MM.1S (cell line): ENCODE results near the gene KRT78.

Source experiments
- DNase-seq: peaks from one replicate; pipeline ENCODE4 v3.0.0-alpha.2; 2015
- H2AFZ ChIP-seq: fragments of 300-600 bp; sonication (generic); 2 replicates; pipeline ENCODE4 v1.6.0; 2016; ENCODE audit warnings: antibody characterized with exemption, low read length
- H3F3A ChIP-seq: fragments of 300-600 bp; sonication (generic); 2 replicates; pipeline ENCODE4 v1.6.1; 2016; ENCODE audit warnings: mild to moderate bottlenecking, antibody characterized with exemption, low read length, moderate library complexity, mixed read lengths; ENCODE audit not compliant: insufficient read depth
- H3K27ac ChIP-seq: fragments of 300-600 bp; sonication (generic); 2 replicates; pipeline ENCODE4 v1.5.1; 2016; ENCODE audit warnings: mild to moderate bottlenecking, low read length
- H3K27me3 ChIP-seq: fragments of 300-600 bp; sonication (generic); replicated peaks from 2 replicates; pipeline ENCODE4 v1.6.0; 2016; ENCODE audit warnings: low read length; ENCODE audit not compliant: insufficient read depth
- H3K36me3 ChIP-seq: fragments of 300-600 bp; sonication (generic); replicated peaks from 2 replicates; pipeline ENCODE4 v1.6.1; 2016; ENCODE audit warnings: mild to moderate bottlenecking, low read length, mixed read lengths; ENCODE audit not compliant: insufficient read depth
- H3K4me1 ChIP-seq: fragments of 300-600 bp; sonication (generic); 2 replicates; pipeline ENCODE4 v1.6.1; 2016; ENCODE audit warnings: low read length, mixed read lengths
- H3K4me2 ChIP-seq: fragments of 300-600 bp; sonication (generic); 2 replicates; pipeline ENCODE4 v1.6.0; 2016; ENCODE audit warnings: low read depth, low read length
- H3K4me3 ChIP-seq: fragments of 300-600 bp; sonication (generic); 2 replicates; pipeline ENCODE4 v1.5.1; 2016; ENCODE audit warnings: low read length, mixed read lengths
- H3K79me2 ChIP-seq: fragments of 300-600 bp; sonication (generic); 2 replicates; pipeline ENCODE4 v1.6.1; 2016; ENCODE audit warnings: mixed run types, low read length, mixed read lengths
- H3K9ac ChIP-seq: fragments of 300-600 bp; sonication (generic); 2 replicates; pipeline ENCODE4 v1.6.1; 2016; ENCODE audit warnings: low read length, mixed read lengths
- H3K9me2 ChIP-seq: fragments of 300-600 bp; sonication (generic); replicated peaks from 2 replicates; pipeline ENCODE4 v1.6.1; 2016; ENCODE audit warnings: mild to moderate bottlenecking, low read length, mixed read lengths; ENCODE audit not compliant: insufficient read depth
- H3K9me3 ChIP-seq: fragments of 300-600 bp; sonication (generic); replicated peaks from 2 replicates; pipeline ENCODE4 v1.6.1; 2016; ENCODE audit warnings: mild to moderate bottlenecking, low read length, mixed read lengths; ENCODE audit not compliant: insufficient read depth
- H4K20me1 ChIP-seq: fragments of 300-600 bp; sonication (generic); 2 replicates; pipeline ENCODE4 v1.6.1; 2016; ENCODE audit warnings: mild to moderate bottlenecking, low read length, moderate library complexity, mixed read lengths; ENCODE audit not compliant: insufficient read depth
- EZH2 ChIP-seq: fragments of 300-600 bp; sonication (generic); optimal IDR thresholded peaks from 2 replicates; pipeline ENCODE3; 2017; ENCODE audit warnings: low read depth, mild to moderate bottlenecking, antibody characterized with exemption, low read length, mixed read lengths
- EZH2phosphoT487 ChIP-seq: fragments of 300-600 bp; sonication (generic); IDR thresholded peaks from 2 replicates; pipeline ENCODE4 v1.6.1; 2018; ENCODE audit warnings: antibody characterized with exemption, low read length
- TF ChIP-seq, protein P1 (sequence below): fragments of 300-600 bp; sonication (generic); IDR thresholded peaks from 2 replicates; pipeline ENCODE4 v1.5.1; 2016; ENCODE audit warnings: antibody characterized with exemption, low read length, mixed read lengths

The KRT78 gene

DNA sequence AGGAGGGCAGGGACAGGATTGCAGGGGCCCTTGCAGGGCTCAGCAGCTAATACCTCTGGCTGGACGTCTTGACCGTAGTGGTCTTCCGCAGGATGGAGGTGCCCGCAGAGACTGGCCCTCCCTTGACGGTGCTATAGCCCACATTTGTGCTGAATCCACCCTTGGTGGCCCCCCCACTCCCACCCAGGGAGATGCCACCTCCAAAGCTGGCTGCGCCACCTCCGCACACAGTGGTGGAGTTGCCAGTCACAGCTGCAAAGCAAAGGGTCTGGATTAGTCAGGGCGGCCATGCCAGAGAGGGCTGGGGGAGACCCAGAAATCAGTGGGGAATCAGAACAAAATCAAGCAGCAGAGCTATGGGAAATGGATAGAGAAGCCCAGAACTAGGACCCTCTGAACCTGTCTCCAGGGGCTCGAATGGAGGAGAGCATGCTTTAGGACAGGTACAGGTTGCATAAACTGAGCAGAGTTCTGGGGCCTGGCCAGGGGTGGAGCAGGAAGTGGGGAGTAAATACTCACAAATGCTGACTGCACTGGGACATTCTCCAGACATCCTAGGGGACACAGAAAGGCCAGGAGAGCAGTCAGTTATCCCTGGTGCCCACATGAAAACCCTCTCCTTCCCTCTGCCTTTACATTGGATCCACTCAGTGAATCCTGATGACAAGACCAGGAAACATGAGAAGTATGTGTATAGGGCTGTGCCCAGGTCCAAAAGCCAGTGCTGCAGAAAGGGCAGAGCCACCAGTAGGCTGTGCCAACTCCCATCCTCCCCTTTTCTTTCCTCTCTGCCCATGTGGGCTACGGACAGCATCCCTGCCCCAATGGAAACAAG lies 26.8 kb downstream of the KRT78 start:
- TF ChIP-seq, protein P1, sequence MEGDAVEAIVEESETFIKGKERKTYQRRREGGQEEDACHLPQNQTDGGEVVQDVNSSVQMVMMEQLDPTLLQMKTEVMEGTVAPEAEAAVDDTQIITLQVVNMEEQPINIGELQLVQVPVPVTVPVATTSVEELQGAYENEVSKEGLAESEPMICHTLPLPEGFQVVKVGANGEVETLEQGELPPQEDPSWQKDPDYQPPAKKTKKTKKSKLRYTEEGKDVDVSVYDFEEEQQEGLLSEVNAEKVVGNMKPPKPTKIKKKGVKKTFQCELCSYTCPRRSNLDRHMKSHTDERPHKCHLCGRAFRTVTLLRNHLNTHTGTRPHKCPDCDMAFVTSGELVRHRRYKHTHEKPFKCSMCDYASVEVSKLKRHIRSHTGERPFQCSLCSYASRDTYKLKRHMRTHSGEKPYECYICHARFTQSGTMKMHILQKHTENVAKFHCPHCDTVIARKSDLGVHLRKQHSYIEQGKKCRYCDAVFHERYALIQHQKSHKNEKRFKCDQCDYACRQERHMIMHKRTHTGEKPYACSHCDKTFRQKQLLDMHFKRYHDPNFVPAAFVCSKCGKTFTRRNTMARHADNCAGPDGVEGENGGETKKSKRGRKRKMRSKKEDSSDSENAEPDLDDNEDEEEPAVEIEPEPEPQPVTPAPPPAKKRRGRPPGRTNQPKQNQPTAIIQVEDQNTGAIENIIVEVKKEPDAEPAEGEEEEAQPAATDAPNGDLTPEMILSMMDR: no peak
- no peak for TF ChIP-seq EZH2
- no peak for TF ChIP-seq EZH2phosphoT487
- Histone ChIP-seq H3K4me1 (no peaks in the 10 kb centered on the region), H3K36me3 (no peaks in the 10 kb centered on the region), H2AFZ (no peak overlapping the region), H3K27me3 (peaks cover 94% of the 10 kb centered on the region), H3K79me2 (no peaks in the 10 kb centered on the region), H3F3A (no peaks in the 10 kb centered on the region), H3K9ac (no peak overlapping the region), H4K20me1 (no peaks in the 10 kb centered on the region), H3K27ac (no peak overlapping the region), H3K9me3 (no peaks in the 10 kb centered on the region), H3K4me2 (no peak overlapping the region), H3K4me3 (no peak overlapping the region), H3K9me2 (no peaks in the 10 kb centered on the region)
- DNase-seq: no peak

DNA sequence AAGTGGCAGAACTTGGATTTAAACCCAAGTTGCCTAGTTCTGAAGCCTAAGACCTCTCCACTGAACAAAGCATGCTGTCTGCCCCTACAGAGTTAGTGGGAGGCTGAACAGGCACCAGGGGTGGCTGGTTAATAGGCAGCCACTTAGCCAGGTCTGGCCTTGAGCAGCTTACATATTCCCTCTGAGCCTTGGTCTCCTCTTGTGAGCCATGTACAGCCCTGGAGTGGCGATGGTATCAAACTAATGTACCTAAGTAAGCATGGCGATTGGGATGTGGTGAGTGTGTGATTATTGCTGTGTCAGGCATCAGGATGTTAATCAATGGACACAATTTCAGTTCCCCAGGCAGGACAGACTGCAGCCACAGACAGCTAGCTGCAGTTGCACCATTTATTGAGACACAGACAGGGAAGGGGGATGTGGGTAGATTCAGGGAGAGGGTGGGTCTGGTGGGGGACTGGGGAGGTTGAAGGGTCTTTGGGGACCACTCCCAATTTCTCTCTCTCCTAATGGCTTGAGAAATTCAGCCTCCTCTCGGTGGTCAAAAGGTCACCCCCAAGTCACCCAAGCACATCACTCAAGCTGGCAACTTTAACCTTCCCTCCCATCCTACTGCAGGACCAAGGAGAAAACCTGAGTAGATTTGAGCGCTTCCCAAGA lies 27.6 kb downstream of the KRT78 start:
- H3K9ac ChIP-seq: no peak overlapping the region
- H3K4me1 ChIP-seq: no peaks in the 10 kb centered on the region
- no peak for DNase-seq
- H3K9me2 ChIP-seq: no peaks in the 10 kb centered on the region
- H4K20me1 ChIP-seq: no peaks in the 10 kb centered on the region
- peaks cover 92% of the 10 kb centered on the region for H3K27me3 ChIP-seq
- no peak overlapping the region for H3K27ac ChIP-seq
- H3K79me2 ChIP-seq: no peaks in the 10 kb centered on the region
- no peak overlapping the region for H3K4me2 ChIP-seq
- H3K36me3 ChIP-seq: no peaks in the 10 kb centered on the region
- TF ChIP-seq EZH2: no peak
- TF ChIP-seq EZH2phosphoT487: no peak
- TF ChIP-seq, protein P1: no peak
- no peaks in the 10 kb centered on the region for H3K9me3 ChIP-seq
- H3F3A ChIP-seq: no peaks in the 10 kb centered on the region
- H3K4me3 ChIP-seq: no peak overlapping the region
- H2AFZ ChIP-seq: no peak overlapping the region

- peaks cover 94% of the 10 kb centered on the region for H3K27me3 ChIP-seq
- TF ChIP-seq EZH2: no peak
- TF ChIP-seq, protein P1: no peak
- TF ChIP-seq EZH2phosphoT487: no peak
Measured at GRCh38 chr12:52820521-52820920, 28.3 kb downstream of the KRT78 start.

More at GRCh38 chr12:52820521-52820920, 28.3 kb downstream of the KRT78 start:
- no peak overlapping the region for H3K9ac ChIP-seq
- no peaks in the 10 kb centered on the region for H3K4me1 ChIP-seq
- H3K27ac ChIP-seq: no peak overlapping the region
- H3K9me3 ChIP-seq: no peaks in the 10 kb centered on the region
- H3K36me3 ChIP-seq: no peaks in the 10 kb centered on the region
- no peaks in the 10 kb centered on the region for H4K20me1 ChIP-seq
- no peak for DNase-seq
- no peak overlapping the region for H3K4me3 ChIP-seq
- H3K9me2 ChIP-seq: no peaks in the 10 kb centered on the region
- H2AFZ ChIP-seq: no peak overlapping the region
- H3F3A ChIP-seq: no peaks in the 10 kb centered on the region
- no peaks in the 10 kb centered on the region for H3K79me2 ChIP-seq
- H3K4me2 ChIP-seq: no peak overlapping the region
